CD4-positive, alpha-beta T cell (primary cell): ENCODE data around the gene TOMM6. TPM values are rescaled to one million over a fixed set of nuclear protein-coding genes. Genes with fewer than 3 reads are reported as not detected.

ENCODE experiments used
- ATAC-seq: fragments of 200-7000 bp; cut with Tn5 transposase; one replicate; pipeline ENCODE4 v1.10.0; 2022; ENCODE audit warnings: mild to moderate bottlenecking; ENCODE audit not compliant: poor library complexity
- CTCF ChIA-PET: fragments of 350-600 bp; sonication (Branson Sonifier 250); formaldehyde crosslinking; loops from one replicate; lab custom pipeline; 2021; ENCODE audit warnings: antibody characterized with exemption, inconsistent platforms; lab: Charles Lee
- POLR2A ChIA-PET: fragments of 350-600 bp; sonication (Branson Sonifier 250); formaldehyde crosslinking; loops from one replicate; lab custom pipeline; 2021; ENCODE audit warnings: antibody characterized with exemption, inconsistent platforms; lab: Charles Lee
- DNase-seq, 14 experiments: peaks; one replicate each; pipeline ENCODE4 v3.0.0-alpha.2; 2013 to 2020; ENCODE audit warnings: mixed read lengths in 2 of 14
- H3K27ac ChIP-seq, 2 donors: one replicate each; pipeline versions ENCODE4 v1.5.1 to v1.7.0; 2013; ENCODE audit warnings: low read length in 2 of 2, low read depth in 1 of 2, mild to moderate bottlenecking in 1 of 2
- H3K27me3 ChIP-seq, 2 experiments: 1 replicate in 1 of 2; 2 replicates in 1 of 2; pipeline versions ENCODE4 v1.6.1 to v1.7.0; 2013; ENCODE audit warnings: low read length in 2 of 2, control low read depth in 1 of 2, mild to moderate bottlenecking in 1 of 2, moderate library complexity in 1 of 2; ENCODE audit not compliant: insufficient read depth in 2 of 2, control insufficient read depth in 1 of 2
- H3K36me3 ChIP-seq: one replicate; pipeline ENCODE4 v1.6.1; 2013; ENCODE audit warnings: low read length, control low read depth; ENCODE audit not compliant: insufficient read depth
- H3K4me1 ChIP-seq: one replicate; pipeline ENCODE4 v1.6.1; 2013; ENCODE audit warnings: low read length, control low read depth; ENCODE audit not compliant: insufficient read depth
- H3K4me3 ChIP-seq: one replicate; pipeline ENCODE4 v1.5.1; 2013; ENCODE audit warnings: mild to moderate bottlenecking, low read length, moderate library complexity
- H3K9me3 ChIP-seq, 2 experiments: 1 replicate in 1 of 2; 2 replicates in 1 of 2; pipeline versions ENCODE4 v1.6.1 to v1.7.0; 2013; ENCODE audit warnings: low read length in 2 of 2, mild to moderate bottlenecking in 2 of 2, control low read depth in 1 of 2, moderate library complexity in 1 of 2; ENCODE audit not compliant: control insufficient read depth in 1 of 2, insufficient read depth in 1 of 2
- H3K27ac Mint-ChIP-seq: one replicate; pipeline ENCODE4 v1.8.0; 2020; ENCODE audit warnings: mixed read lengths
- H3K27me3 Mint-ChIP-seq: one replicate; pipeline ENCODE4 v1.8.0; 2021; ENCODE audit warnings: mixed read lengths
- H3K36me3 Mint-ChIP-seq: one replicate; pipeline ENCODE4 v1.8.0; 2021; ENCODE audit warnings: low read depth, mixed read lengths
- H3K4me1 Mint-ChIP-seq: one replicate; pipeline ENCODE4 v1.8.0; 2021; ENCODE audit warnings: low read depth, mixed read lengths
- H3K4me3 Mint-ChIP-seq: one replicate; pipeline ENCODE4 v1.8.0; 2020; ENCODE audit warnings: mild to moderate bottlenecking, mixed read lengths
- H3K9me3 Mint-ChIP-seq: one replicate; pipeline ENCODE4 v1.8.0; 2020; ENCODE audit warnings: mixed read lengths
- CTCF ChIP-seq: fragments of 200-600 bp; IDR thresholded peaks from one replicate; pipeline ENCODE4 v1.8.0; 2022; ENCODE audit warnings: antibody characterized with exemption, mild to moderate bottlenecking
- intact Hi-C, 2 experiments: fragments of 100-400 bp; cut with DNase I in 1 of 2; cut with micrococcal nuclease in 1 of 2; formaldehyde crosslinking; loops; one replicate each; pipeline versions ENCODE4 v1.15.1 to v1.9.0; 2023 to 2025; cut with DNase I, micrococcal nuclease
- total RNA-seq, 174 experiments: library from RNA in 2 of 174; stranded (reverse) in 2 of 174; gene quantifications; one replicate each; pipeline ENCODE4 v1.2.3 and lab custom pipeline; 2021 to 2026

The TOMM6 gene
- total RNA-seq, 2 experiments from 2014 or later, result 78.8 to 83.2 TPM

- Histone ChIP-seq H3K4me3 (no peak overlapping the region), H3K36me3 (no peaks in the 10 kb centered on the region), H3K27me3 (peaks cover 7 to 8% of the 10 kb centered on the region in 2 experiments), H3K4me1 (peaks cover 39% of the 10 kb centered on the region), H3K9me3 (peaks cover 0 to 3% of the 10 kb centered on the region in 2 experiments), H3K27ac (no peak overlapping the region)
- Mint-ChIP-seq H3K27me3 (peaks cover 11% of the 10 kb centered on the region), H3K4me3 (peak overlapping the region; percentile 48), H3K9me3 (no peaks in the 10 kb centered on the region), H3K4me1 (peaks cover 33% of the 10 kb centered on the region), H3K36me3 (peaks cover 12% of the 10 kb centered on the region), H3K27ac (no peak overlapping the region)
- ATAC-seq, result no peak
- DNase-seq, result no peak
- intact Hi-C loops, result loop anchor here (10.0 kb wide), 2 partner anchors 782 to 1112 kb away; partner anchors contain the start of gene UBR2 (in 1 of the 2)
- CTCF ChIA-PET, result interaction anchor here (2.5 kb wide), 1 partner anchor 261 kb away, joined by 5 read pairs; no protein-coding TSS in a partner anchor
- POLR2A ChIA-PET, result interaction anchor here (0.6 kb wide), 1 partner anchor 264 kb away, joined by 3 read pairs; no protein-coding TSS in a partner anchor
- TF ChIP-seq CTCF, result no peak
Observed at GRCh38 chr6:41783106-41783780, 4.3 kb upstream of the TOMM6 start.

- peaks cover 0 to 3% of the 10 kb centered on the region in 2 experiments for H3K9me3 ChIP-seq
- peak in 2 of 14 experiments; percentile 41 to 43 for DNase-seq
- peaks cover 9% of the 10 kb centered on the region for H3K36me3 ChIP-seq
- H3K4me1 ChIP-seq, result peaks cover 38% of the 10 kb centered on the region
- ChIA-PET CTCF (interaction anchor here (0.6 to 0.8 kb wide), 3 partner anchors 113 to 320 kb away, joined by 3 to 4 read pairs (median 3); no protein-coding TSS in a partner anchor), POLR2A (interaction anchor here (0.7 kb wide), 1 partner anchor 49 kb away, joined by 3 read pairs; the partner anchor contains the start of gene TFEB)
- Mint-ChIP-seq H3K4me3 (peak overlapping the region; percentile 92), H3K27me3 (peaks cover 11% of the 10 kb centered on the region), H3K36me3 (peaks cover 19% of the 10 kb centered on the region), H3K4me1 (peaks cover 32% of the 10 kb centered on the region), H3K9me3 (no peaks in the 10 kb centered on the region), H3K27ac (no peak overlapping the region)
- intact Hi-C loops, result loop anchor here (2.0 to 10.0 kb wide), 5 partner anchors 110 to 1110 kb away; partner anchors contain the start of genes UBR2 (in 2 of the 2) and USP49 (in 1 of the 2)
- no peak overlapping the region for H3K27ac ChIP-seq
- peaks cover 7 to 8% of the 10 kb centered on the region in 2 experiments for H3K27me3 ChIP-seq
- H3K4me3 ChIP-seq, result no peak overlapping the region
- ATAC-seq, result no peak
- no peak for TF ChIP-seq CTCF
Observed at GRCh38 chr6:41784581-41785171, 2.8 kb upstream of the TOMM6 start.

- no peak for DNase-seq
- Mint-ChIP-seq H3K27me3 (peaks cover 6% of the 10 kb centered on the region), H3K9me3 (no peaks in the 10 kb centered on the region), H3K4me3 (peak overlapping the region; percentile 92), H3K4me1 (peaks cover 32% of the 10 kb centered on the region), H3K36me3 (peaks cover 25% of the 10 kb centered on the region), H3K27ac (no peak overlapping the region)
- CTCF ChIA-PET, result interaction anchor here (0.8 to 2.9 kb wide), 2 partner anchors 261 to 319 kb away, joined by 3 to 75 read pairs; no protein-coding TSS in a partner anchor
- TF ChIP-seq CTCF, result no peak
- POLR2A ChIA-PET, result interaction anchor here (3.0 kb wide), 1 partner anchor 260 kb away, joined by 34 read pairs; no protein-coding TSS in a partner anchor
- peaks cover 0 to 3% of the 10 kb centered on the region in 2 experiments for H3K9me3 ChIP-seq
- H3K27ac ChIP-seq, result no peak overlapping the region
- peaks cover 15% of the 10 kb centered on the region for H3K36me3 ChIP-seq
- no peak for ATAC-seq
- H3K4me1 ChIP-seq, result peaks cover 36% of the 10 kb centered on the region
- intact Hi-C loops, result loop anchor here (2.0 to 10.0 kb wide), 5 partner anchors 110 to 1110 kb away; partner anchors contain the start of genes UBR2 (in 2 of the 2) and USP49 (in 1 of the 2)
- H3K27me3 ChIP-seq, result peaks cover 7 to 8% of the 10 kb centered on the region in 2 experiments
- no peak overlapping the region for H3K4me3 ChIP-seq
Observed at GRCh38 chr6:41785254-41785653, 2.2 kb upstream of the TOMM6 start.
